ENCODE results near the gene ZNF410. TPM values are rescaled to one million over a fixed set of nuclear protein-coding genes. Genes with fewer than 3 reads are reported as not detected.

The ZNF410 gene
- total and polyA plus RNA-seq, 2 of the 13 experiments (the other 11 are each of a cell fraction or from before 2014, with no cell fraction given): 19.2 to 44.3 TPM

GRCh38 chr14:73886449-73887317 lies at the start of gene ZNF410 (continued):
- TF ChIP-seq, protein P1, sequence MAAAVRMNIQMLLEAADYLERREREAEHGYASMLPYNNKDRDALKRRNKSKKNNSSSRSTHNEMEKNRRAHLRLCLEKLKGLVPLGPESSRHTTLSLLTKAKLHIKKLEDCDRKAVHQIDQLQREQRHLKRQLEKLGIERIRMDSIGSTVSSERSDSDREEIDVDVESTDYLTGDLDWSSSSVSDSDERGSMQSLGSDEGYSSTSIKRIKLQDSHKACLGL (CRISPR knock-in tag; IDR thresholded peaks at IDR 0.05): peak; percentile 94
- TF ChIP-seq TRIM22 (IDR thresholded peaks at IDR 0.05): no peak
- TF ChIP-seq TP53 (CRISPR knock-in tag; conservative IDR thresholded peaks at IDR 0.05): no peak
- TF ChIP-seq, protein P2, sequence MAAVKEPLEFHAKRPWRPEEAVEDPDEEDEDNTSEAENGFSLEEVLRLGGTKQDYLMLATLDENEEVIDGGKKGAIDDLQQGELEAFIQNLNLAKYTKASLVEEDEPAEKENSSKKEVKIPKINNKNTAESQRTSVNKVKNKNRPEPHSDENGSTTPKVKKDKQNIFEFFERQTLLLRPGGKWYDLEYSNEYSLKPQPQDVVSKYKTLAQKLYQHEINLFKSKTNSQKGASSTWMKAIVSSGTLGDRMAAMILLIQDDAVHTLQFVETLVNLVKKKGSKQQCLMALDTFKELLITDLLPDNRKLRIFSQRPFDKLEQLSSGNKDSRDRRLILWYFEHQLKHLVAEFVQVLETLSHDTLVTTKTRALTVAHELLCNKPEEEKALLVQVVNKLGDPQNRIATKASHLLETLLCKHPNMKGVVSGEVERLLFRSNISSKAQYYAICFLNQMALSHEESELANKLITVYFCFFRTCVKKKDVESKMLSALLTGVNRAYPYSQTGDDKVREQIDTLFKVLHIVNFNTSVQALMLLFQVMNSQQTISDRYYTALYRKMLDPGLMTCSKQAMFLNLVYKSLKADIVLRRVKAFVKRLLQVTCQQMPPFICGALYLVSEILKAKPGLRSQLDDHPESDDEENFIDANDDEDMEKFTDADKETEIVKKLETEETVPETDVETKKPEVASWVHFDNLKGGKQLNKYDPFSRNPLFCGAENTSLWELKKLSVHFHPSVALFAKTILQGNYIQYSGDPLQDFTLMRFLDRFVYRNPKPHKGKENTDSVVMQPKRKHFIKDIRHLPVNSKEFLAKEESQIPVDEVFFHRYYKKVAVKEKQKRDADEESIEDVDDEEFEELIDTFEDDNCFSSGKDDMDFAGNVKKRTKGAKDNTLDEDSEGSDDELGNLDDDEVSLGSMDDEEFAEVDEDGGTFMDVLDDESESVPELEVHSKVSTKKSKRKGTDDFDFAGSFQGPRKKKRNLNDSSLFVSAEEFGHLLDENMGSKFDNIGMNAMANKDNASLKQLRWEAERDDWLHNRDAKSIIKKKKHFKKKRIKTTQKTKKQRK (IDR thresholded peaks at IDR 0.05; ENCODE audit: low read length): no peak
- peak; percentile 92 for TF ChIP-seq GATAD1 (CRISPR knock-in tag; IDR thresholded peaks at IDR 0.05)
- 0 out of 2 replicates have a peak, but pooled peaks have one; percentile 69 for TF ChIP-seq ZNF691 (CRISPR knock-in tag; IDR thresholded peaks at IDR 0.05; ENCODE audit: borderline replicate concordance, low read depth)
- peak; percentile 52; the same call in 1 of the 2 replicates for TF ChIP-seq ZNF549 (CRISPR knock-in tag; IDR thresholded peaks at IDR 0.05)
- TF ChIP-seq ZNF451 (CRISPR knock-in tag; IDR thresholded peaks at IDR 0.05): no peak; the same call in 1 of the 2 replicates
- peak; percentile 66 for TF ChIP-seq ZMAT3 (CRISPR knock-in tag; conservative IDR thresholded peaks at IDR 0.05)
- no peak for TF ChIP-seq SETDB1 (CRISPR knock-in tag; IDR thresholded peaks at IDR 0.05; ENCODE audit: borderline replicate concordance)
- no peak for TF ChIP-seq ATAD3A (CRISPR knock-in tag; IDR thresholded peaks at IDR 0.05)
- 0 out of 2 replicates have a peak, but pooled peaks have one; percentile 70 for TF ChIP-seq ZNF101 (CRISPR knock-in tag; IDR thresholded peaks at IDR 0.05; ENCODE audit: borderline replicate concordance, low read depth)
- no peak for TF ChIP-seq NR2F6 (IDR thresholded peaks at IDR 0.05)
- peak; percentile 42; the same call in 1 of the 2 replicates for TF ChIP-seq NR2F6 (CRISPR knock-in tag; IDR thresholded peaks at IDR 0.05)
- TF ChIP-seq ZNF746 (CRISPR knock-in tag; IDR thresholded peaks at IDR 0.05): peak; percentile 57; the same call in 1 of the 2 replicates
- TF ChIP-seq ZSCAN29 (CRISPR knock-in tag; conservative IDR thresholded peaks at IDR 0.05): peak; percentile 75; the same call in 1 of the 2 replicates
- no peak; the same call in 1 of the 2 replicates for TF ChIP-seq ZNF652 (CRISPR knock-in tag; IDR thresholded peaks at IDR 0.05; ENCODE audit: borderline replicate concordance, low read depth)
- TF ChIP-seq PLRG1 (conservative IDR thresholded peaks at IDR 0.05): no peak
- peak; percentile 87 for TF ChIP-seq TARDBP (CRISPR knock-in tag; IDR thresholded peaks at IDR 0.05)
- no peak; the same call in 1 of the 2 replicates for TF ChIP-seq ZNF124 (CRISPR knock-in tag; IDR thresholded peaks at IDR 0.05)
- TF ChIP-seq, protein P3, sequence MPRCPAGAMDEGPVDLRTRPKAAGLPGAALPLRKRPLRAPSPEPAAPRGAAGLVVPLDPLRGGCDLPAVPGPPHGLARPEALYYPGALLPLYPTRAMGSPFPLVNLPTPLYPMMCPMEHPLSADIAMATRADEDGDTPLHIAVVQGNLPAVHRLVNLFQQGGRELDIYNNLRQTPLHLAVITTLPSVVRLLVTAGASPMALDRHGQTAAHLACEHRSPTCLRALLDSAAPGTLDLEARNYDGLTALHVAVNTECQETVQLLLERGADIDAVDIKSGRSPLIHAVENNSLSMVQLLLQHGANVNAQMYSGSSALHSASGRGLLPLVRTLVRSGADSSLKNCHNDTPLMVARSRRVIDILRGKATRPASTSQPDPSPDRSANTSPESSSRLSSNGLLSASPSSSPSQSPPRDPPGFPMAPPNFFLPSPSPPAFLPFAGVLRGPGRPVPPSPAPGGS (CRISPR knock-in tag; IDR thresholded peaks at IDR 0.05): peak; percentile 93; the same call in 1 of the 2 replicates
- peak; percentile 39; the same call in 1 of the 2 replicates for TF ChIP-seq KDM3A (CRISPR knock-in tag; IDR thresholded peaks at IDR 0.05; ENCODE audit: low read depth)
- peak; percentile 81 for TF ChIP-seq MED1 (CRISPR knock-in tag; IDR thresholded peaks at IDR 0.05)
- peak; percentile 64; the same call in 1 of the 2 replicates for TF ChIP-seq HOXD1 (CRISPR knock-in tag; IDR thresholded peaks at IDR 0.05)

All from HepG2 (cell line).